ENCODE data around the gene SLC27A5. TPM values are rescaled to one million over a fixed set of nuclear protein-coding genes. Genes with fewer than 3 reads are reported as not detected.

The SLC27A5 gene
- total and polyA plus RNA-seq, 2 donors (not counting 3 experiments of a cell fraction or from before 2014, with no cell fraction given): 7.1 to 16.0 TPM

- Histone ChIP-seq H4K20me1 (replicated peaks; ENCODE audit: control insufficient read depth, extremely low read depth, insufficient read depth, low read length) (peaks cover 4% of the 10 kb centered on the region), H3K4me2 (ENCODE audit: insufficient read depth, low read length) (no peak overlapping the region), H3K9ac (replicated peaks; ENCODE audit: extremely low read depth, insufficient read depth, low read length) (no peak overlapping the region), H3K27ac (ENCODE audit: insufficient read depth, low read depth, low read length) (no peak overlapping the region), H3K9me3 (replicated peaks; ENCODE audit: control insufficient read depth, insufficient read depth, low read length) (no peaks in the 10 kb centered on the region), H2AFZ (ENCODE audit: low read depth, low read length) (no peak overlapping the region), H3K4me3 (replicated peaks in 1 of 3; ENCODE audit: insufficient read depth in 1 of 3, low read depth in 1 of 3, low read length in 3 of 3) (no peak overlapping the region), H3K36me3 (ENCODE audit: control insufficient read depth in 2 of 2, extremely low read depth in 1 of 2, insufficient read depth in 2 of 2, low read length in 2 of 2) (peaks cover 14 to 50% of the 10 kb centered on the region in 2 experiments), H3K27me3 (ENCODE audit: control insufficient read depth in 2 of 2, insufficient read depth in 2 of 2, low read length in 2 of 2) (no peaks in the 10 kb centered on the region), H3K9me1 (replicated peaks; ENCODE audit: control insufficient read depth, extremely low read depth, insufficient read depth, low read length) (no peaks in the 10 kb centered on the region), H3K79me2 (ENCODE audit: control insufficient read depth, insufficient read depth, low read length) (peaks cover 47% of the 10 kb centered on the region), H3K4me1 (ENCODE audit: control insufficient read depth, extremely low read depth, insufficient read depth, low read length) (peaks cover 25% of the 10 kb centered on the region)
- no peak for TF ChIP-seq GATA2 (IDR thresholded peaks at IDR 0.05; ENCODE audit: insufficient read depth, insufficient read length, low read depth, low read length)
- TF ChIP-seq EZH2 (IDR thresholded peaks at IDR 0.05; ENCODE audit: borderline replicate concordance, low read depth, low read length, severe bottlenecking): no peak
- TF ChIP-seq MAX (IDR thresholded peaks at IDR 0.05; ENCODE audit: insufficient read depth, insufficient read length): no peak
- no peak for TF ChIP-seq MYC (IDR thresholded peaks at IDR 0.05; ENCODE audit: low read depth, low read length)
- no peak for TF ChIP-seq POLR2A (IDR thresholded peaks at IDR 0.05; ENCODE audit: low read depth, low read length)
- no peak for TF ChIP-seq JUN (IDR thresholded peaks at IDR 0.05; ENCODE audit: borderline replicate concordance, insufficient read depth, insufficient read length, low read depth)
- no peak for TF ChIP-seq CTCF (IDR thresholded peaks at IDR 0.05; ENCODE audit: extremely low read depth in 1 of 2, insufficient read depth in 1 of 2, low read depth in 1 of 2, low read length in 2 of 2)
- TF ChIP-seq POLR2AphosphoS5 (IDR thresholded peaks at IDR 0.05; ENCODE audit: insufficient read depth, low read depth, low read length): no peak
- no peak for TF ChIP-seq FOS (IDR thresholded peaks at IDR 0.05; ENCODE audit: borderline replicate concordance, insufficient read depth, low read length)
- FAIRE-seq (no peak), DNase-seq (ENCODE audit: low read depth, low spot score) (no peak)
- dilution Hi-C loops (cut with MboI; ENCODE audit: extremely low pct_ligation_motif_present, low sequenced_read_pairs) (no loop called here), intact Hi-C loops (cut with micrococcal nuclease) (no loop called here)
- ChIA-PET POLR2A (interaction anchor here (0.6 kb wide), 1 partner anchor 25 kb away, joined by 5 read pairs; no protein-coding TSS in a partner anchor), CTCF (interaction anchor here (1.4 kb wide), 1 partner anchor 30 kb away, joined by 6 read pairs; the partner anchor contains the start of gene ZBTB45)
- TSS peak; percentile 19 for BruUV-seq (replicated peaks)
These were observed 38.0 kb upstream of the SLC27A5 start for GRCh38 chr19:58549664-58550361.

All from endothelial cell of umbilical vein (primary cell).